SIG-M5 treated with dmso at 0.1 percent for 504 hours (cell line): ENCODE measurements around the gene STC2.

Source experiments
- DNase-seq: peaks from one replicate; lab custom pipeline; 2025; ENCODE audit not compliant: unreplicated experiment; lab: John Stamatoyannopoulos, UW

Gene STC2

DNA sequence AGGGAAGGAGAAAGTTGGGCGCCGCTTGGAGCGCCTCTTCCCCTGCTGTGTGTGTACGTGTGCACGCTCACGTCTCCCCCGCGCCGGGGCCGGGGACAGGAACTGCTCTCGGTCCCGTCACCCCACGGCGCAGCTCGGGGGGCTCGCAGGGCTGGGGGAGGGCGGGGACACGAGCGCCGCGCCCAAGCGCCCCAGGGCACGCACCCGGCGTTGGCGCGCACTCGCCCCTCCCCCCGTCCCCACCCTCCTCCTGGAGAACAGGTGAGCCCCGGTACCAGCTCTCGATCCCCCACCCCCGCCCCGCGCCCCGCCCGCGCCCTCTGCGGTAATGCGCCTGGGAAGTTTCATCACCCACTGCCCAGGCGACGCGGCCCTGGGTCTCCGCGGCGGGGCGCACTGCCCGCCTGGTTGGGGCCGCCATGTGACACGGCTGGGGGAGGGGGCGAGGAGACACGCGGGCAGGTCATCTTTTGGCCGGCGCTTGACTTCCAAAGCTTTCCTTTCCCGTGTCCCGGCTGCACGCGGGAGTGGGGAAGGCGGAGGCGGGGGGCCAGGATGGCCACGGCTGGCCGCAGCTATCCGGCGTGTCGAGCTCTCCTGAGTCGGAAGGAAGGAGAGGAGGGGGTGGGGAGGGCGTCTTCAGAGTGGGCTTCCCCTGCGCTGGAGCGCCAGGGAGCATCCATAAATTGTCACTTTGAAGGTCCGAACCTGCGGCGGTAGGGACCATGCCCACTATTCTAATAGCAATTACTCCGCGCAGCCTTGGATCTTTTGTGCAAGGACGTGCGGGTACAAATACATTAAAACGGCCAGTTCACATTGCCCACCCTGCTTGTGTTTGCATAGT is 1.5 kb upstream of the STC2 start:
- peak; percentile 42 for DNase-seq

DNA sequence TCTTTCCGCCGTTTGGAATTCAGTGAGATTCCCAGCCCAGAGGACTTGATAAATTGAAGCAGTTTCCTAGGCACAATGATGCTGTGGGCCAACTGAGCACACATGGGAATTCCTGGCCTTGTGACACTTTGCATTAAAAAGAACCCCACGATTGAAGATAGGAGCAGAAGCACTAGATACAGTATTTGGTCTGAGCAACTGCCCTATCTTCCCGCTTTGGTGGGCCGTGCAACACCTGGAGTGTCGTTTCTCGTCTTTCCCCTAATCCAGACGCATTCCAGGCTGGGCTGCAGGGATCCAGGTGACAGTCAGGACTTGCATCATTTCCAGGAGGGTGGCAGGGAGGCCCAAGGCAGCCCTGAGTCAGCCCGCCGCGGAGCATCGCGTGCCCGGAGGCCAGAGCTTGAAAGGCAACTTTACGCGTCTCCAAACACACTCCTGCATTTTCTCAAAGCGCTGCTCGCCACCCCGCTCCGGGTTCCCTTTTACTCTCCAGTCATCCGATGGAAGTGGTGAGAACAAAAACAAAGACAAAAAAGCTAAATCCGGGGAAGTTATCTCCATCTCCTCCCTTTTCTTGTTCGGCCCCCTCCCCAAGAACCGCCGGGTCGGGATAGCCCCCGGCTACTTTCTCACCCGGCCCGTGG is 753 bp upstream of the STC2 start:
- DNase-seq, result peak; percentile 58

DNA sequence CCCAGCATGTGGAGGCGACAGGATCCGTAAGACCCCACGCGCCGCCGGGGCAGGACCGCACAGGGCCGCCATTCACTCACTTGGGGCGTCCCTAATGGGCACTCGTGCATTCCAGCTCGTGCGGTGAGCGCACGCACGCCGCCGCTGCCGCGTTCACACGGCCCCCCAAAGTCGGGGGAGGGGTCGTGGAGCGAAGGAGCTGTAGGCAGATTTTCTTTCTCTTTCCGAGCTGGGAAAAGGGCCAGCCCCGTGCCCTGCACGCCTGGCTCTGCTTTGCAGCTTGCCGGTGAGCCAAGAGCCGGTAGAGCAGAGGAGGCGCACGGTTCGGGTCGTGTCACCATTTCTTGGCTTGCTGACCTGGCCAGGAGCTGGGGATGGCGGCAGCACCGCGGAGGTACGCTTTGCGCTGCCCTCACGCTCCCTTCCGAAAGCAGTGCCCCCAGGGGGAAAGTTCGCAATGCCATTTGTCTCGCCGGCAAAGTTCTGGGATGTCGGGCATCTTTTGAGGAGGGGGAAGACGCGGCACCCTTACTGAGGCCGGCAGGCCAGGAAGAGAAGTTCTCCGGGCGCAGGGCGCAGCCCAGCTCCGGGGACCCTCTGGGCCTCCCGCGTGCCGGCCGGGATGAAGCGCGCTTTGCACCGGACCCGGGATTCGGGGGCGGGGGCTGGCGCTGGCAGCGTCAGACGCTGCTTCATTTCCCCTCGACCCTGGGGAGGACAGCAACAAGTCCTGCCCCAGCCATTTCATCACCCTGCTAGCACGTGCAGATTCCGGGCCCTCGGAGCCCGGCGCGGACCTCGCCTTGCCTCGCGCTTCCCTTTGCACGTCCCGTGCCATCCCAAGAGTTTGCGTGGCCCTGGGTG is 898 bp downstream of the STC2 start:
- DNase-seq, result peak; percentile 35

DNA sequence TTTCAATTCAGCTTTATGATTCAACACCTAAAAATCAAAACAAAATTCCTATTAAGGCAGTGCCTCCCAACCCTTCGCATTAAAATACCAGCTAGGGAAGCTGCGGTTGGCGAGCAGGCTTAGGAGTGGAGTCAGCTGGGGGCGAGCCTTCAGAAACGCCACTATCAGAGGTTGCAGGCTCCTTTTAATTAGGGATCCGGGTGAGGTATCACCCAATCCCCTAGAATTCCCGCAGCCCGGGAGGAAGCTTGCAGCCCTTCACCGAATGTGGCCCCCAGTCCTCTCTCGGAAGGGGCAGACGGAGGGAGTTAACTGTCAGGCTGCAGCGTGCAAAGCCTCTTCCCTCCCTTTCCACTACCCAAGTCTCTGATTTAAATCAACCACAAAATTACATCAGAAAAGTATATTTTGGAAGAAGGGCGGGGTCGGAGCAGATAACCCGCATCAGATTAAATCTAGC is 1.7 kb downstream of the STC2 start:
- DNase-seq, result peak; percentile 46

GRCh38 chr5:173325091-173325698 is 3.0 kb downstream of the STC2 start:
- no peak for DNase-seq

GRCh38 chr5:173324115-173325001 is 3.9 kb downstream of the STC2 start:
- no peak for DNase-seq

- no peak for DNase-seq
These were observed 4.5 kb downstream of the STC2 start for GRCh38 chr5:173323799-173324114.

GRCh38 chr5:173323106-173323798 is 5.0 kb downstream of the STC2 start:
- no peak for DNase-seq

GRCh38 chr5:173321886-173322285 is 6.3 kb downstream of the STC2 start:
- DNase-seq, result peak; percentile 43

- DNase-seq, result no peak
These were observed 8.0 kb downstream of the STC2 start for GRCh38 chr5:173320259-173320658.

GRCh38 chr5:173319646-173320045 is 8.6 kb downstream of the STC2 start:
- DNase-seq, result no peak

DNA sequence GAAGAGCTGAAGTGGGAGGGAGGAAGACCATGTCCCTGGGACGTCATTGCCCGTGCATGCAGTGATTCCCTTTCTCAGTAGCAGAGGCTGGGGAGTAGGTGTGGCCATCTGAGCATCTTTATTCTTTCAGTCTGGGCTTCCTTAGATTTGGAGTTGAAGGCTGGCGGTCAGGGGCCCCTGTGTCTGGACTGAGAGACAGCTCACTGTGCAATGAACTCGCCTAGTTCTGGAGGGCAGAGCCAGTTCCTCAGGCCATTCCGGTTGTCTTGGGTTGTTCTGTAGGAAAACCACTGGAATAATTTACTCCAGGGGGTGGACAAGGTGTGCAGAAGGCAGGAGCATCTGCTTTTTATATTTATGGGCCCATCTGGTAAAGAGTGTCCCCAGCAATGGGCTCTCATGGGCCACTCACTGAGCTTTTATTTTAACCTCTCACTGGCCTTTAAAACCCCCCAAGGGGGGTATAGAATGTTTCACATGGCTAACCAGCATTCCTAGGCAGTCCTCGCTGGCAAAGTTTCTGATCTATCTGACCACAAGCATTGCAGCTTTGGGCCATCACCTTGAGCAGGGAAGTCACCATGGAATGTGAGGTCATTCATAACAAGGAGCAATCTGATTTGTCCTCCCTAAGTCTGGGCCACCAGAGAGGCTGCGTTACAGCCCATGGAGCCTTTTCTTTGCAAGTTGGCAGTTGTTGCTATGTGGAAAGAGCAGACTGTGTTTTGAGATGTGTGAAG is 9.2 kb downstream of the STC2 start:
- no peak for DNase-seq

DNA sequence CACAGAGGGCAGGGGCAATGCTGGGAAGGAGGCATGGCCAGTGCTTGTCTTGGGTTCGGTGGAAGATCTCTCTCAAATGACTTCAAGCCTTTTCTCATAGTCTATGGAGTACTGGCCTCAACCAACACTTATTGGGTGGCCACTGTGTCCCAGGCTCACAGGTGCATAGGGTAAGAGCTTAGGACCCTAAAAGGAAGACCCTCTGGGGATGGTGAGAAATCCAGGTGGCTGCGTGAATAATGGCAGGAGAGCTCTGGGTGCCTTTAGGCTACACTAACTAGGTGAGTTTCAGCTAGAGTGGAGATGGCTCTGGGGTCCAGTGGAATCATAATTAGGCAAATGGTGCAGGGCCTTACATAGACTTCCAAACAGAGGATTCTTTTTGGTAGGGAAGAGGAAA is 9.9 kb downstream of the STC2 start:
- no peak for DNase-seq

DNA sequence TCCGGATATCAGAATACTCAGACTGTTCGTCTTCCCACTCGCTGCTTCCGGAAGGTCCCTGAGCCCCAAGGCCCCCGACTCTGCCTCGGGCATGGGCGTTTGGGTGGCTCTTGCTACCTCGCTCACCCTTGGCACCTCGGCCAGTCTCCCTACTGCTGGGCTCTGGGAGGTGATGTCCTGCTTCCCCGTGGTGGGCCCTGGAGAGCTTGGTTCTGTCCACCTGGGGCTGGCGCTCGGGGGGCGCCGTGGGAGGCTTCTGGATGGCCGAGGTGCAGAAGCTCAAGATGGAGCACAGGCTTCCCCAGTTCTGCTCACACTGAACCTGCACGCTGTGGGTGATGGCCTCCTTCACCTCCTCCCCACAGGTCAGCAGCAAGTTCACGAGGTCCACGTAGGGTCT is 10.4 kb downstream of the STC2 start:
- no peak for DNase-seq

- DNase-seq, result no peak
These were observed 11.0 kb downstream of the STC2 start for GRCh38 chr5:173317091-173317730.

DNA sequence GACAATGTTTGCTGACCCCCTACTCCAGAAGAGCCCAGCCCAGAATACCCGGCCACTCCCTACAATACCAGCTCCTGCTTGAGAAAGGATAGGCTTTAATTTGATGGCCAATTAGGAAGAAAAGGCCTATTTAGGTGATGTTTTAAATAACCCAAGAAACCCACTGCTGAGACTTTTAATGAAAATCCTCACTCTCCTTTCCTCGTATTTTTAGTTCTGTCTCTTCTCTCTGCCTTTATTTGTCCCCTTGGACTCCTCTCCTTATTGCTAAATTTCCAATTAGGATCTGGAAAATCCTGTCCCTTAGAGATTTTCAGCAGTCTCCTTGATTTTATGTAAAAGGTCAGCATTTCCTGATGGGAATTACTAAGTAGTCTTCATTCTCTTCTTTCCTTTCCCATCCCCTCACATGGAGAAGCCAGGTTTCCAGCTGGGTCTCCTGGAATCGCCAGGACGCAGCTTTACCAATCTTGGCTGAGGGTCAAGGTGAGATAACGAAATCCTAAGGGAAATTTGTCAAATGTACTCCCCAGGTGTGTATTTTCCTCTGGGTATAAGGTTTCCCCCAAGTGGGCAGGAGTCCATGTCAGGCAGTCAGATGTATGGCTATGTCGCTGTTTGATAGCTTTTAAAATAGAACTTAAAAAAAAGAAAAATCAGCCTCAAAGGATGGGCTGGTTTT is 11.7 kb downstream of the STC2 start:
- no peak for DNase-seq

GRCh38 chr5:173315495-173316338 is 12.5 kb downstream of the STC2 start:
- no peak for DNase-seq
